ENCODE measurements around the gene SPRR2A. TPM values are rescaled to one million over a fixed set of nuclear protein-coding genes. Genes with fewer than 3 reads are reported as not detected.

Gene SPRR2A
- polyA plus RNA-seq (2012; ENCODE audit: insufficient read depth, insufficient read length, low read depth), result not detected

DNA sequence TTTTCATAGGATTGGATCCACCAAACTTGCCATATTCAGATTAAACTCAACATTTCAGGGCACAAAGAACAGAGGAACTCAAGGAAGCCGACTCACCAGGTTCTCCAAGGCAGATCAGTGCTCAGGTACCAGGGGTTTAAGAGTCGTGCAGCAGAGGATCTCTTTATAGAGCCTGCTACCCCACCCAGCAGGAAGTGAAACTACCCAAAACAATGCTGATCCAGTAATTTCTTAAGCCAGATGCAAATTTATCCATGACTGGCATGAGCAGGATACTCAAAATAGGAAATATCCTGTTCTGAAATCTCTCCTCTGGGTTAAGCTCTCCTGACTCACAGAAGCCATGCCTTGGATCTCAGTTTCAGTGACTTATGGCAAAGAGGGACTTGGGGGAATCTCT lies at the start of gene SPRR2A:
Gene SPRR2A, minus strand, starts transcription at position 138 of the 400 bp plus-strand sequence. CDS start 777 bp downstream, outside the sequence.
- TF ChIP-seq, protein P1, sequence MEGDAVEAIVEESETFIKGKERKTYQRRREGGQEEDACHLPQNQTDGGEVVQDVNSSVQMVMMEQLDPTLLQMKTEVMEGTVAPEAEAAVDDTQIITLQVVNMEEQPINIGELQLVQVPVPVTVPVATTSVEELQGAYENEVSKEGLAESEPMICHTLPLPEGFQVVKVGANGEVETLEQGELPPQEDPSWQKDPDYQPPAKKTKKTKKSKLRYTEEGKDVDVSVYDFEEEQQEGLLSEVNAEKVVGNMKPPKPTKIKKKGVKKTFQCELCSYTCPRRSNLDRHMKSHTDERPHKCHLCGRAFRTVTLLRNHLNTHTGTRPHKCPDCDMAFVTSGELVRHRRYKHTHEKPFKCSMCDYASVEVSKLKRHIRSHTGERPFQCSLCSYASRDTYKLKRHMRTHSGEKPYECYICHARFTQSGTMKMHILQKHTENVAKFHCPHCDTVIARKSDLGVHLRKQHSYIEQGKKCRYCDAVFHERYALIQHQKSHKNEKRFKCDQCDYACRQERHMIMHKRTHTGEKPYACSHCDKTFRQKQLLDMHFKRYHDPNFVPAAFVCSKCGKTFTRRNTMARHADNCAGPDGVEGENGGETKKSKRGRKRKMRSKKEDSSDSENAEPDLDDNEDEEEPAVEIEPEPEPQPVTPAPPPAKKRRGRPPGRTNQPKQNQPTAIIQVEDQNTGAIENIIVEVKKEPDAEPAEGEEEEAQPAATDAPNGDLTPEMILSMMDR (IDR thresholded peaks at IDR 0.05; ENCODE audit: low read depth, low read length), result no peak
- no peaks in the 10 kb centered on the region for H3K9me3 ChIP-seq
- no peaks in the 10 kb centered on the region for H3K36me3 ChIP-seq
- no peak within 1 kb of the TSS for H3K4me3 ChIP-seq (ENCODE audit: low read depth, low read length)
- no peaks in the 10 kb centered on the region for H3K27me3 ChIP-seq
- no peaks in the 10 kb centered on the region for H3K4me1 ChIP-seq
- no peak for DNase-seq

DNA sequence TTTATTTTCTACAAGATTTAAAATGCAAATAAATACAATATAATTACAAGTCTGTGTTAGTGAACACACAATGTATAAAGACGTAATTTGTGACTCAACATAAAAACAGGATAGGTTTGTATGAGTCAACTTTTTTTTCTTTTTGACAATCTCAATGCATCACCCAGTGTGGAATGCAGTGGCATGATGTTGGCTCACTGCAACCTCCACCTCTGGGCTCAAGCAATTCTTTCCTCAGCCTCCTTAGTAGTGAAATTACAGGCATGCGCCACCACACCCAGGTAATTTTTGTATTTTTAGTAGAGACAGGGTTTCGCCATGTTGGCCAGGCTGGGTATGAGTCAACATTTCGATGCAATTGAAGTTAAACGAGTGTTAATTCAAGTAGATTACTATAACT lies 42.9 kb upstream of the SPRR2A start:
- TF ChIP-seq, protein P1 (IDR thresholded peaks at IDR 0.05; ENCODE audit: low read depth, low read length), result no peak
- Histone ChIP-seq H3K36me3 (no peaks in the 10 kb centered on the region), H3K27me3 (no peaks in the 10 kb centered on the region), H3K4me1 (no peaks in the 10 kb centered on the region), H3K4me3 (ENCODE audit: low read depth, low read length) (no peak overlapping the region), H3K9me3 (no peaks in the 10 kb centered on the region)
- no peak for DNase-seq

DNA sequence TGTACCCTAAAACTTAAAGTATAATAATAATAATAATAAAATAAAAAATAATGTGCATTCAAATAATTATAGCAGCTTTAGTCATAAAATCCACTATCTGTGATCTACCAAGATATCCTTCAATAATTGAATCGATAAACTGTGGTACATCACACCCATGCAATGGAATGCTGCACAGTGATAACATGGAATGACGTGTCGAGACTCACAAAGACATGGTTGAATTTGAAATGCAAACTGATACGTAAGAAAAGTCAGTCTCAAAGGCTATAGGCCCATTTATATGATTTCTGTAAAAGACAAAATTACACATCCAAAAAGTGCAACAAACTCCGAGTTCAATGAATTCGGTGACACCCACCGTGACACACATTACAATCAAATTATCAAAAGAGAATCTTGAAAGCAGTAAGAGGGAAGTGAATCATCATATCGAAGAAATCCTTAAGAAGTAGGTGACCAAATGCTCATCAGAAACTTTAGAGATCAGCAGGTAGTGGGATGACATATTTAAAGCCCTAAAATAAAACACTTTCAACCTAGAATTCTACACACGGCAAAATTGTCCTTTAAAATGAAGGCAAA lies 42.2 kb upstream of the SPRR2A start:
- H3K9me3 ChIP-seq, result no peaks in the 10 kb centered on the region
- no peaks in the 10 kb centered on the region for H3K27me3 ChIP-seq
- H3K4me1 ChIP-seq, result no peaks in the 10 kb centered on the region
- H3K4me3 ChIP-seq (ENCODE audit: low read depth, low read length), result no peak overlapping the region
- H3K36me3 ChIP-seq, result no peaks in the 10 kb centered on the region
- TF ChIP-seq, protein P1 (IDR thresholded peaks at IDR 0.05; ENCODE audit: low read depth, low read length), result no peak
- no peak for DNase-seq

DNA sequence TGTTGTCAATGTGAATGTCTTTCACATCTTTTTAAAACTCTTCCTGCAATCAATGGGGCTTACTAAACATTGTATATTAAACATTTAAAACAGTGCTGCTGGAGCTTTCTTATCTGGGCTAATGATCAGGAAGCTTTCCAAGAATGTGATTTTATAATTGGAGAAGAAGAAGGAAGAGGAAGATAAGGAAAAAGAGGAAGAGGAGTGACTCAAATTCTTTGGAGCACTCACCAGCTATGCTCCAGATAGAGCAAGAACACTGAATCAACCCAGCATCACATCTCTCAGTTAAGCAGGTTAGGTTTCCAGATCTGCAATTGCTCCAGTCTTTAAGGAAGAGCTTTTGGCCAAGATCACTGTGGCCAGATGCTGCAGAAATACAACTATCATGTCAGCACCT lies 38.5 kb upstream of the SPRR2A start:
- no peak for DNase-seq
- TF ChIP-seq, protein P1 (IDR thresholded peaks at IDR 0.05; ENCODE audit: low read depth, low read length), result no peak

DNA sequence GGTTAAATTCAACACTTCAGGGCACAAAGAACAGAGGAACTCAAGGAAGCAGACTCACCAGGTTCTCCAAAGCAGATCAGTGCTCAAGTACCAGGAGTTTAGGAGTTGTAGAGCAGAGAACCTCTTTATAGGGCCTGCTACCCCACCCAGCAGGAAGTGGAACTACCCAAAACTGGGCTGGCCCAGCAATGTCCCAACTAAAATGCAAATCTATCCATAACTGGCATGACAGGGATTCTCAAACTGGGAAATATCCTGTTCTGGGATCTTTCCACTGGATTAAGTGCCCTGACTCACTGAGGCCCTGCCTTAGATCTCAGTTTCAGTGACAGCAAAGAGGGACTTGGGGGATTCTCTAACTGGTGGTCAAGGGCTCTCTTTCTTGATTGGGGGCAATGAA lies 37.1 kb upstream of the SPRR2A start, which contains the start of gene SPRR2E:
Gene SPRR2E, minus strand, starts transcription at position 101 of the 400 bp plus-strand sequence. CDS start 775 bp downstream, outside the sequence.
- H3K9me3 ChIP-seq, result no peaks in the 10 kb centered on the region
- no peak for DNase-seq
- H3K27me3 ChIP-seq, result no peaks in the 10 kb centered on the region
- no peaks in the 10 kb centered on the region for H3K36me3 ChIP-seq
- TF ChIP-seq, protein P1 (IDR thresholded peaks at IDR 0.05; ENCODE audit: low read depth, low read length), result no peak
- no peak within 1 kb of the TSS for H3K4me3 ChIP-seq (ENCODE audit: low read depth, low read length)
- no peaks in the 10 kb centered on the region for H3K4me1 ChIP-seq

More for the DNA sequence above, 38.5 kb upstream of the SPRR2A start:
- no peak overlapping the region for H3K4me3 ChIP-seq (ENCODE audit: low read depth, low read length)
- no peaks in the 10 kb centered on the region for H3K4me1 ChIP-seq
- H3K9me3 ChIP-seq, result no peaks in the 10 kb centered on the region
- H3K27me3 ChIP-seq, result no peaks in the 10 kb centered on the region
- no peaks in the 10 kb centered on the region for H3K36me3 ChIP-seq

DNA sequence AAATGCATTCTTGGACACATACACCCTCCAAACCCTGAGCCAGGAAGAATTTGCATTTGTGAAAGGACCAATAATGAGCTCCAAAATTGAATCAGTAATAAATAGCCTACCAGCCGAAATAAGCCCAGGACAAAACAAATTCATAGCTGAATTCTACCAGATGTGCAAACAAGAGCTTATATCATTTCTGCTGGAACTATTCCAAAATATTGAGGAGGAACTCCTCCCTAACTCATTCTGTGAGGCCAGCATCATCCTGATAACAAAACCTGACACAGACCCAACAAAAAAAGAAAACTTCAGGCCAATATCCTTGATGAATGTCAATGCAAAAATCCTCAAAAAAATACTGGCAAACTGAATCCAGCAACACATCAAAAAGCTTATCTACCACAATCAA lies 30.3 kb upstream of the SPRR2A start:
- TF ChIP-seq, protein P1 (IDR thresholded peaks at IDR 0.05; ENCODE audit: low read depth, low read length), result no peak
- no peak for DNase-seq
- Histone ChIP-seq H3K27me3 (no peaks in the 10 kb centered on the region), H3K36me3 (no peaks in the 10 kb centered on the region), H3K4me1 (no peaks in the 10 kb centered on the region), H3K9me3 (no peaks in the 10 kb centered on the region), H3K4me3 (ENCODE audit: low read depth, low read length) (no peak overlapping the region)
